HG03565 (cell line): ENCODE measurements around the gene NYNRIN.

ENCODE experiments used
- ATAC-seq: cut with Tn5 transposase; IDR thresholded peaks from one replicate; pipeline ENCODE4 v1.9.1; 2021; ENCODE audit warnings: mild to moderate bottlenecking, moderate library complexity; ENCODE audit not compliant: unreplicated experiment

The NYNRIN gene

GRCh38 chr14:24430143-24430681 lies 31.4 kb downstream of the NYNRIN start:
- ATAC-seq: peak; percentile 33

DNA sequence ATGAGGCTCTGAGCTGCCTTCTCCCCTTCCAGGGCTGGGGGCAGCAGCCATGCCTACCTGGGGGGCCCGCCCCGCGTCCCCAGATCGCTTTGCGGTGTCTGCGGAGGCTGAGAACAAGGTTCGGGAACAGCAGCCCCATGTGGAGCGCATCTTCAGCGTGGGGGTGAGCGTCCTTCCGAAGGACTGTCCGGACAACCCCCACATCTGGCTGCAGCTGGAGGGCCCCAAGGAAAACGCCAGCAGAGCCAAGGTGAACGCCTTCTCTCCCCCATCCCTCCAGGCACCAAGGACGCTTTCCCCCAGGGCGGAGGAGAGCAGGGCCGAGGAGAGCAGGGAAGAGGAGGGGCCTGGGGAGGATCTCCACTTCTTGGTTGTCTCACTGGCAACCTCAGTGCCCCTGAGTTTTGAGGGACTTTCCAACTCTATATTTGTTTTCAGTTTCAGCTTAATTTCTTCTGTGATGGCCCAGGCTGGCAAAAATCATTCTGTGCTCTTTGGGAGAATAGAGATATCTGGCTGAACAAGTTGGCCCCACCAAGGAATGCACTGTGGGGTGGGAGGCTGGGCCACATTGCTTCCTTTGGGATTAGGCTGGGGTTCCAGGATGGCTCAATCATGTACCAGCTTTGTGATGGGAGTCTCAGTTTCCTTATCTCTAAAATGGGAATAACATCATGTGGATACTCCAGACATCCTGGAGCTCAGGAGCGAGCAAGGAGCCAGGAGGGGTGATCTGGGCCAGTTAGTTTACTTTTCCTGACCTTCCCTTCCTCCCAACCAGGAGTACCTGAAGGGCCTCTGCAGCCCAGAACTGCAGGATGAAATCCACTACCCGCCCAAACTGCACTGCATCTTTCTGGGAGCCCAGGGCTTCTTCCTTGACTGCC lies 32.1 kb downstream of the NYNRIN start:
- peak; percentile 21 for ATAC-seq

- peak; percentile 51 for ATAC-seq
These were observed 32.9 kb downstream of the NYNRIN start for GRCh38 chr14:24431569-24432258.

- ATAC-seq: no peak
These were observed 33.7 kb downstream of the NYNRIN start for GRCh38 chr14:24432259-24433131.

DNA sequence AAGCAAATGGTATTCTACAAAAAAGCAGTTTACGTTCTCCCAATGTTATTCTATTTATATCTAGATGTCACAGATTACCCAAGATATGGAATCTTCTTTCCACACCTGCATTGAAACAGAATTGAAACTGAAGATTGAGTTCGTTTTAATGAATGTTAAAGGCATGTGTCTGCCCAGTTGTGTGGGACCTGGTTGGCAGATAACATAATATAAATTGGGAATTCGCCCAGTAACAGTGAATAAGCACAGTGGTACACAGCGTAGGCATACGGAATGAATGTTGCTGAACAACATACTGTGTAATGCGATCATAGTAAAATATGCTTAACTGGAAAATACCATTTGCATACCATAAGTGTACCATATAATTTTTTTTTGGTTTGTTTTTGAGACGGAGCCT lies 35.2 kb downstream of the NYNRIN start:
- no peak for ATAC-seq

DNA sequence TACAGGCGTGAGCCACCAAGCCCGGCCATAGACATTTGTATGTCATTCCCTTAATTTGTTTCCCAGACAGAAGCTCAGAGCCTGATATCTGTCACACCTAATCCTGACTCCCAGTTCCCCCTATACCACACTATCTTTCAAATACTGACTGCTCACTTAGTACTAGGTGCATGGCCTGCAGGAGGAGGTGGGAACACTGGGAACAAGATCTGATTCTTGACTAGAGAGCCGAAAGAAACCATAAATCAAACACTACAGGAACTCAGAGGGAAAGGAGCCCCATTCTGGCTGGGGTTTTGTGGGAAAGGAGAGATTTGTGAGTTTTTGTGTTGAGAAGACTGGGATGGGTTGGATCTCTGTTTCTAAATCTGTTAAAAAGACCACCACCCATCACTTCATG lies 35.9 kb downstream of the NYNRIN start:
- no peak for ATAC-seq

DNA sequence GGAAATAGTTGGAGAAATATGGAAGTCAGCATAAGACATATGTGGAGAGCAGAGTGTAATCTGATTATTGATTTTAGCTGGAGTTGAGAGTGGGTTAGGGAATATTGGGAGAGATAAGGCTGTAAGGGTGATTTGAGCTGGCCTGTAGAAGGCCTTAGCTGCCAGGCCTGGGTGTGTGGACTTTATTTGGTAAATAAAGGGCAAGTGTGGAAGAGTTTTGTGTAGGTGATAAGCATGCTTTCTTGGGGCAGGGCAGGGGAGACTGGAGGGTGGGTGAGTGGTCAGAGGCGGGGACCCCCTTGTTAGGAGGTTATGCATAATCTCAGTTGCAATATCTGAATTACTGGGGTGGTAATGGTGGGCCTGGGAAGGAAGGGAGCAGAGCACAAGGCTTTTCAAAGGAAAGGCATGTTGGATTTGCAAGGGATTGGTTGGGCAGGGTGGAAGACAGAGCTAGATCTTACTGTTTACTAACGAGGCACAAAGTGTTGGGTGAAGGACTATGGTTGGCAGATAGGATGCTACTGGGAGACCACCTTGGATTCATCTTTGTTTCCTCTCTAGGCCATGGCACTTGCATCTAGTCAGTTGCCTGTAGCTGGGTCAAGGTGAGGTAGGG lies 36.5 kb downstream of the NYNRIN start:
- no peak for ATAC-seq

DNA sequence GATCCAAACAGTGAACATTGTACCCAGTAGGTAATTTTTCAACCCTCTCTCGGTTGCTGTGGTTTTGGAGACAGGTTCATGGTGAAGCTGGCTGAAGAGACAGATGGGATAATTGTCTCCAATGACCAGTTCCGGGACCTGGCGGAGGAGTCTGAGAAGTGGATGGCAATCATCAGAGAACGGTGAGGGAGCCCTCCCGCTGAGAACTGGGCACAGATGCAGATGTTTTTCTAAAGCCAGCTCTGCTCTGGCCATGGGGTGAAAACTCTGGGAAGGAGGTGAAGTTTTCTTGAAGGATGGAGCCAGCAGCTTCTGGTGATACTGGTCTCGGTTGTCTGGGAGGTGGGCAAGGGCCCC lies 37.2 kb downstream of the NYNRIN start:
- no peak for ATAC-seq

- no peak for ATAC-seq
These were observed 37.7 kb downstream of the NYNRIN start for GRCh38 chr14:24436355-24437019.

GRCh38 chr14:24437020-24437735 lies 38.4 kb downstream of the NYNRIN start:
- ATAC-seq: no peak

- no peak for ATAC-seq
These were observed 38.9 kb downstream of the NYNRIN start for GRCh38 chr14:24437736-24438067.

- no peak for ATAC-seq
These were observed 39.7 kb downstream of the NYNRIN start for GRCh38 chr14:24438223-24439097.

GRCh38 chr14:24439257-24439656 lies 40.5 kb downstream of the NYNRIN start:
- no peak for ATAC-seq

GRCh38 chr14:24439830-24440605 lies 41.2 kb downstream of the NYNRIN start:
- no peak for ATAC-seq

DNA sequence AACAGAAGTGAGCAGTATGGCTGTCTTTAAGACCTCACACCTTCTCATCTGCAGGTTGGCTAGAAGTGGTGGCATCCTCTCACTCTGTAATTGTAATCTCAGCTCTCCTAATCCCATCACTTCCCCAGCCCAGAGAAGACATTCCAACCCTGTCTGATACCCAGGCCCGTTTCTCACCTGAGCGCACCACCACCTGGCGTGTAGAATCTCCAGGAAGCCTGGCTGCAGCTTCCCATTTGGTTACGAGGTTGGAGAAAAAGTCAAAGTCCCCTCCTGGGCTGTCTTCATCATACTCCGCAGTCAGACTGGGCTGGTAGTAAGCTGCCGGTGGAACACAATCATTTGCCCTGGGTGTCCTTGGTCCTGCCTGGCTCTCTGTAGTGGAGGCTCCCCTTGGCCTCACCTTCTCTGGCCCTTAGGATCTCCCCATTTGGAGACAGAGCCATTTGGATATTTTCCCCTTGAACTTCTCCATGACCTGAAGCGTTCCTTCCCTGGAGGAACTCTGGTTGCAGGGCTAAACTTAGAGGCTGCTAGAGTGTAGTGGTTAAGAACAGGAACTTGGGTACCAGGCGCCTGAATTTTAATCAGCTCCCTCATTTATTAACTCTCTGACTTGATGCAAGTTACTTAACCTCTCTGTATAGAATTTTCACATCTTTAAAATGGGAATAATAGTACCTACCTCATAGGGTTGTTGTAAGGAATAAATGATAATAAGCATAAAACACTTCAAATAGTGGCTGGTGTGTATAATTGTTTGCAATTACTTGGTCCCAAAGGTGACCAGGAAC lies 42.0 kb downstream of the NYNRIN start:
- ATAC-seq: no peak

DNA sequence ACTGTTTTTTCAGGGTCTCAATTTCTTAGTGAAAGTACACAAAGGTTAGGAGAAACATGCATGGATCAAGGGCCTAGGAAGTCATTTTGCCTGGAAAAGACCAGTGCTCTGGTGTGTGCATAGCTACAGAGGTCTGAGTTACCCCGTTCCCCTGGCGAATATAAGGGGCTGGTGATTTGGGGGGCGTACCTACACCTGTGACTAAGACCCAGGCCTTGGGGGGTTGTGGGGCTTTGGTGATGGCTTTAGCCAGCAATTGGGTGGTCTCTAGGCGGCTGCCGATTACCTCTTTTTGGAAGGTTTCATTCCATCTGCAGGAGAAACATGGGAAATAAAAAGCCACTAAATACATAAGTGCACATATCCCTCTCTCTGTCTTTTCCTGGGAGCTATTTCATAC lies 42.7 kb downstream of the NYNRIN start:
- no peak for ATAC-seq

GRCh38 chr14:24441904-24442239 lies 43.1 kb downstream of the NYNRIN start:
- ATAC-seq: no peak
